Esophagus (tissue), 2 donors: ENCODE results near the gene MPHOSPH10. TPM values are rescaled to one million over a fixed set of nuclear protein-coding genes. Genes with fewer than 3 reads are reported as not detected.

ENCODE experiments used
- H3K27ac ChIP-seq, 2 donors: one replicate each; pipeline ENCODE4 v1.5.1; 2013; ENCODE audit warnings: low read depth in 2 of 2, mild to moderate bottlenecking in 2 of 2, inconsistent platforms in 1 of 2, low read length in 1 of 2, moderate library complexity in 1 of 2
- H3K27me3 ChIP-seq, 2 donors: one replicate each; pipeline ENCODE4 v1.6.1; 2013; ENCODE audit warnings: low read length in 2 of 2, control low read depth in 1 of 2, mild to moderate bottlenecking in 1 of 2; ENCODE audit not compliant: insufficient read depth in 2 of 2, control insufficient read depth in 1 of 2
- H3K36me3 ChIP-seq, 2 donors: one replicate each; pipeline ENCODE4 v1.6.1; 2013; ENCODE audit warnings: low read length in 1 of 2; ENCODE audit not compliant: control insufficient read depth in 2 of 2, insufficient read depth in 2 of 2
- H3K4me1 ChIP-seq, 2 donors: one replicate each; pipeline ENCODE4 v1.6.1; 2013; ENCODE audit warnings: low read length in 1 of 2; ENCODE audit not compliant: control insufficient read depth in 2 of 2, insufficient read depth in 2 of 2
- H3K4me3 ChIP-seq, 2 donors: one replicate each; pipeline ENCODE4 v1.5.1; 2013; ENCODE audit warnings: low read length in 2 of 2, mild to moderate bottlenecking in 2 of 2, low read depth in 1 of 2, moderate library complexity in 1 of 2
- H3K9me3 ChIP-seq, 2 donors: one replicate each; pipeline ENCODE4 v1.6.1; 2013; ENCODE audit warnings: mild to moderate bottlenecking in 2 of 2, low read depth in 1 of 2, low read length in 1 of 2, moderate library complexity in 1 of 2; ENCODE audit not compliant: control insufficient read depth in 2 of 2, insufficient read depth in 1 of 2
- WGBS, 2 donors: extraction: QIAGEN DNeasy Blood & Tissue Kit; methylation state at CpG; one replicate each; pipeline ENCODE4 v1.1.7; 2013; 5-methylcytosine and 5-hydroxymethylcytosine counted together
- polyA plus RNA-seq, 2 donors: library from polyadenylated mRNA; stranded (reverse); fragments of 200-250 nt; gene quantifications; one replicate each; pipeline ENCODE4 v1.2.3, GENCODE V29; 2013
- donor health status: healthy with polysubstance abuse.
- donor health status: Bipolar disorder and iron deficiency.

MPHOSPH10 gene
- polyA plus RNA-seq, 2 donors = 29.3 to 40.5 TPM

DNA sequence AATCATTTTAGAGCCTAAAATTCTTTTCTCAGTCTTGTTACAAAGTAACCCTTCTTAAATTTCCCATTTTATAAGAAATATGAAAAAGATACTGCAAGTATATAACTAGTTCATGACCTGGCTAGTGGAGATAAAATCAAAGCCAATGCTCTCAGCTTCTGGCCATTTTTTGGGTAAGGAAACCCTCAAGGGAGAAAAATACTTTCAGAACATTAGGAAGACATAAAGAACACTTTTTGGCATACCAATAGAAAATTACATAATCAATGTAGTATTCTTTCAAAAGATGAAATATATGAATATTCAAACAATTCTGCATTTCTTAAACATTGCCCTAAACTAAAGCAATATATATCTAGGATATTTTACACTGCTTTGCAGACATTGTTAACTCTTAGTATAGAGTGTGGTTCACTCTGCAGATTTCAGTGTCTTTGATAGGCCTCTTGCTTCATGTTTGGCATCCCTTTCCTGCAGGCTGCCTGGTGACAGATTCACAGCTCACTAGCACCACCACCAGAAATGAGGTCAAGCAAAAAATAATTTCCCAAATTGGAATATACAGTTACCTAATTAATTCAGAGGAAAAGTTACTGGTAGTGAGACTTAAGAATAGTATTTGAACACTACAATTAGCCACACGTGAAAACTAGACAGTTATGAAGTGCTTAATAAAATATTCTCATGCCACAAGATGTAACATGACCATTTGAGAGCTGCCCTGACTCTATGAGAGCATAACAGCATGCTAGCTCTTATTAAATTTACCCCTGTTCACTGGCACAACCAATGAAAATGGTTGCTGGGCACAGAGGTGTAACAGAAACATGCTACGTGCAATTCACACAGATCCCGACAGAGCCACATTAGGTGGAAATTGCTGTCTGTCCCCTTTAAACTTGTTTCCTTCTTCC, 60.5 kb downstream of the MPHOSPH10 start:
- 60 to 71% methylated on average over 3 of the region's 3 CpGs for WGBS, 2 donors
- no peaks in the 10 kb centered on the region for H3K9me3 ChIP-seq

DNA sequence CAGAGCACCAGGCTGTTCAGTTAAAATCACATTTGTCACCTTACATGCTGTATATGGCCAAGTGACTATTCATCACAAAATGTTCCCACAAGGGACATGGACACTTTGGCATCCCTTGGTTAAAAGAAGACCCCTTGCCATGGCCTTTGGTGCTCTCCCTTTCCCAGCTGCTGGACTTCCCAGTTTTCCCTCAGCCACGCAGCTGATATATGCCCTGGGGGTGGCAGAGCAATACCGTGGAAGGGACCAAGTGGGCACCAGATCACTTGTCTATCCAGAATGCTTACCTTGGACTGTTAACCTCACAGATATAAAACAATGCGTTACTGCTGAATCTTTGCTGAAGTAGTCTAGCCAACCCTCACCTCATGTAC, 61.1 kb downstream of the MPHOSPH10 start:
- H3K4me3 ChIP-seq = no peak overlapping the region
- no peaks in the 10 kb centered on the region for H3K9me3 ChIP-seq
- no peak overlapping the region for H3K27ac ChIP-seq
- no peaks in the 10 kb centered on the region for H3K27me3 ChIP-seq
- H3K4me1 ChIP-seq = no peaks in the 10 kb centered on the region
- no peaks in the 10 kb centered on the region for H3K36me3 ChIP-seq
- 60 to 77% methylated on average over 3 of the region's 3 CpGs for WGBS, 2 donors

More for the DNA sequence above, 60.5 kb downstream of the MPHOSPH10 start:
- H3K27me3 ChIP-seq = no peaks in the 10 kb centered on the region
- H3K4me1 ChIP-seq = no peaks in the 10 kb centered on the region
- no peaks in the 10 kb centered on the region for H3K36me3 ChIP-seq
- H3K4me3 ChIP-seq = no peak overlapping the region
- H3K27ac ChIP-seq = no peak overlapping the region

Other genes with a start within 250 kb of the MPHOSPH10 start
- under 1 TPM; 0.51 to 0.79 TPM for gene VAX2, start 230.1 kb upstream of the MPHOSPH10 start, polyA plus RNA-seq
- gene ATP6V1B1, start 194.7 kb upstream of the MPHOSPH10 start, polyA plus RNA-seq = under 1 TPM; 0.13 to 0.88 TPM
- 1 to 10 TPM in 1 of 2 donors, under 1 TPM in 1; 0.35 to 1.0 TPM for gene ANKRD53, start 152.0 kb upstream of the MPHOSPH10 start, polyA plus RNA-seq
- gene TEX261, start 135.8 kb upstream of the MPHOSPH10 start, polyA plus RNA-seq = 10 to 100 TPM; 17.5 to 23.9 TPM
- 100 to 1,000 TPM; 356 to 374 TPM for gene NAGK, start 62.0 kb upstream of the MPHOSPH10 start, polyA plus RNA-seq
- 10 to 100 TPM; 37.0 to 41.2 TPM for gene MCEE, start 405 bp upstream of the MPHOSPH10 start, polyA plus RNA-seq
- gene PAIP2B, start 96.5 kb downstream of the MPHOSPH10 start, polyA plus RNA-seq = 1 to 10 TPM; 4.7 to 5.0 TPM
- gene ZNF638, start 201.1 kb downstream of the MPHOSPH10 start, polyA plus RNA-seq = 100 to 1,000 TPM in 1 of 2 donors, 10 to 100 TPM in 1; 42.4 to 102 TPM